Effector memory CD8-positive, alpha-beta T cell (primary cell): ENCODE measurements around the gene PSAT1.

Source experiments
- ATAC-seq: fragments of 150-1000 bp; cut with Tn5 transposase; replicated peaks from 2 replicates; pipeline ENCODE4 v1.10.0; 2021; ENCODE audit warnings: mild to moderate bottlenecking, moderate library complexity
- DNase-seq, 3 experiments: peaks; one replicate each; pipeline ENCODE4 v3.0.0; 2021
- H3K27ac Mint-ChIP-seq, 2 donors: one replicate each; pipeline ENCODE4 v1.8.0; 2022; ENCODE audit warnings: mild to moderate bottlenecking in 2 of 2, mixed read lengths in 2 of 2, moderate library complexity in 2 of 2
- H3K27me3 Mint-ChIP-seq, 2 donors: one replicate each; pipeline ENCODE4 v1.8.0; 2022; ENCODE audit warnings: mixed read lengths in 2 of 2
- H3K36me3 Mint-ChIP-seq: one replicate; pipeline ENCODE4 v1.8.0; 2022; ENCODE audit warnings: mild to moderate bottlenecking, moderate library complexity, mixed read lengths; ENCODE audit not compliant: insufficient read depth
- H3K4me1 Mint-ChIP-seq, 2 donors: one replicate each; pipeline ENCODE4 v1.8.0; 2022; ENCODE audit warnings: low read depth in 2 of 2, mixed read lengths in 2 of 2
- H3K4me3 Mint-ChIP-seq, 2 donors: one replicate each; pipeline ENCODE4 v1.8.0; 2022; ENCODE audit warnings: mild to moderate bottlenecking in 2 of 2, mixed read lengths in 2 of 2, moderate library complexity in 2 of 2
- H3K9me3 Mint-ChIP-seq, 2 donors: one replicate each; pipeline ENCODE4 v1.8.0; 2022; ENCODE audit warnings: mixed read lengths in 2 of 2

Gene PSAT1

DNA sequence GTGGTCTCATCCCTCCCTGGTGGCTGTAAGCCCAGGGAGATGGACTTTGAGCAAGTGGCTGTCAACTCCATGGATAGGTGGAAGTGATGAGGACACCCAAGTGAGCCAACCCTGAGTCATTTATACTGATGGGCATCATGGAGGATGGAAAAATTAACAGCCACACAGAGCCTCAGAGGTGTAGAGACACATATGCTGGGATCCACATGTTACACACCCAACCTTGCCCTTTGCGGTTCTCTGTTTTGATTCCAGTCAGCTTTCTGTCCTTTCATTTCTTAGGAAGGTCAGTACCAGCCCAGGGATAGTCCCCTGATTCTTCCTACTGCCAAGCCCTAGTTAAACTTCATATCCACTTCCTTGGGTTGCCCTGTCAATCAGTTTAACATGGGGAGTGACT lies 51.9 kb downstream of the PSAT1 start:
- H3K9me3 Mint-ChIP-seq: no peaks in the 10 kb centered on the region
- H3K4me1 Mint-ChIP-seq: peaks cover 4 to 7% of the 10 kb centered on the region in 2 donors
- DNase-seq: no peak
- no peak overlapping the region for H3K27ac Mint-ChIP-seq
- no peaks in the 10 kb centered on the region for H3K36me3 Mint-ChIP-seq
- ATAC-seq: no peak
- H3K27me3 Mint-ChIP-seq: peaks cover 14 to 26% of the 10 kb centered on the region in 2 donors
- H3K4me3 Mint-ChIP-seq: no peak overlapping the region

DNA sequence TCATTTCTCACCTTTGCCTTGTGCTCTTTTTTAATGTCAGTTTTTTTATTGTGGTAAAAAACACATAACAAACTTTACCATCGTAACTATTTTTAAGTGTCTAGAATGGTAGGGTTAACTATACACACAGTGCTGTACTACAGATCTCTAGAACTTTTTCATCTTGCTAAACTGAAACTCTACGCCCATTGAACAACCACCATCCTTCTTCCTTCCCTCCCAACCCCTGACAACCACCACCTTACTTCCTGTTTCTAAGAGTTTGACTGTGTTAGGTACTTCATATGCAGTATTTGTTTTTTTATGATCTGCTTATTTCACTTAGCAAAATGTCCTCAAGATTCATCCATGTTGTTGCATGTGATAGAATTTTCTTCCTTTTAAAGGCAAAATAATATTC lies 54.9 kb downstream of the PSAT1 start:
- peaks cover 4 to 7% of the 10 kb centered on the region in 2 donors for H3K4me1 Mint-ChIP-seq
- no peaks in the 10 kb centered on the region for H3K9me3 Mint-ChIP-seq
- no peak for DNase-seq
- H3K27me3 Mint-ChIP-seq: peaks cover 8 to 16% of the 10 kb centered on the region in 2 donors
- no peak overlapping the region for H3K27ac Mint-ChIP-seq
- no peaks in the 10 kb centered on the region for H3K36me3 Mint-ChIP-seq
- ATAC-seq: no peak
- H3K4me3 Mint-ChIP-seq: no peak overlapping the region

DNA sequence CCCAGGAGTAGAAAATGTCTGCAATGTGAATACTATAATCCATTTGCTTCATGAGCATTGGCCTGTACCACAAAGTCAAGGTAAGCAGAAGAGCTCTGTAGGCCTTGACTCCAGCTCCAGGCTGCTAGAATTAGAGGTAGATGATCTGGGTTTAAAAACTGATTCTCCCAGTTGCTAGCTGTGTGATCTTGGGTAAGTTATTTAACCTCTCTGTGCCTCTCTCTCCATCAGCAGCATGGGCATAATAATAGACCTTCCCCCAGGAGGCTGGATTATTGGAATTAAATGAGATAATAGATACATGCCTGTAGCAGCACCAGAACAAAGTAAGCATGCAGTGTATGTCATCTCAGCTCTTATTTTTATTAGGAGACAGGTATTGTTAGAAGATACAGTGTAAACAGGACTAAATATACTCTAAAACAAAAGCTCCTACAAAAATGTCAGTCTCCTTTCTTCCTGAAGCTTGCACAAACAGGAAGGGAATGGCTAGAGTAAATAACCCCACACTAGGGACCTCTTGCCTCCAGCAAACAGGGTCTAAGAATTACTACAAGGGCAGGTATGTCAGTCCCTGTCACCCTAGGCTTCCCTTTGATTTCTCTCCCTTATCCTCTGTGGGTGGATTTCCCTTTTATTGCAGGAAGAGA lies 57.5 kb downstream of the PSAT1 start:
- Mint-ChIP-seq H3K36me3 (no peaks in the 10 kb centered on the region), H3K9me3 (no peaks in the 10 kb centered on the region), H3K27ac (peak overlapping the region in 1 of 2 donors; percentile 55), H3K4me3 (no peak overlapping the region), H3K27me3 (peaks cover 0 to 17% of the 10 kb centered on the region in 2 donors), H3K4me1 (peaks cover 4 to 7% of the 10 kb centered on the region in 2 donors)
- DNase-seq (no peak), ATAC-seq (no peak)

DNA sequence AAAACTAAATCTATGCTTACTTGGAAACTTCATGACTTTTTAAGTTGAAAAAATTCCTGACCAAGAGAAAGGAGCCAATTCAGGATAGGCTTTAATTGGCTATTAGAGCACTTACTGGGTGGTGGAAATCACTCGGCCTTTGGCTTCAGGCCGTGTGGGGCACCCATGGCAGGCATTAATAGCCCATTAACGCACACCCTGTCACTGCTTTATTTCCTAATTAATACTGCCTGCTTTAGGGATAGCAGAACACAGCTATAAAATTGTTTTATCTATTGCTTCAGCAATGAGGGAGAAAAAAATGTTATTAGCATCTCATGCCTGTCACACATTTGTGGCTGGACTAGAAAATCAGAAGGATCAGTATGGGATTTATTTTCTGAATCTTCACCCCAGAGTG lies 58.1 kb downstream of the PSAT1 start:
- no peaks in the 10 kb centered on the region for H3K36me3 Mint-ChIP-seq
- no peak overlapping the region for H3K27ac Mint-ChIP-seq
- H3K4me1 Mint-ChIP-seq: peaks cover 4 to 7% of the 10 kb centered on the region in 2 donors
- H3K27me3 Mint-ChIP-seq: peaks cover 0 to 22% of the 10 kb centered on the region in 2 donors
- no peak overlapping the region for H3K4me3 Mint-ChIP-seq
- ATAC-seq: no peak
- H3K9me3 Mint-ChIP-seq: no peaks in the 10 kb centered on the region
- DNase-seq: no peak

DNA sequence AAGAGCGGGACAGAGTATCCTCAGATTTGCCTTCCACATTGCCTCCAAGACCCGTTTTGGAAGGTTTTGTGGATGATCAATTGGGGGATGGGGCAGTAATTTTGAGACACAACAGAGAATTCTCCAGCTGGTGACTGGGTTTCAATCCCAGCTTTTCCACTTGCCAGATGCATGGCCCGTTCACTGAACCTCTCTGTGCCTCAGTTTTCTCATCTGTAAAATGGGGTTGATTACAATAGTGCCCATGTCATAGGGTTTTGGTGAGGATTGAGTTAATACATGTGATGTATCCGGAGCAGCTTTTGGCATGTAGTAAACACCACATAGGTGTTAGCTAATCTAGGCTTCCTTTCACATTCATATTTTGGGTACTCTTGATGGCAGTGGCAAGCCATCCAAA lies 59.7 kb downstream of the PSAT1 start:
- Mint-ChIP-seq H3K27ac (no peak overlapping the region), H3K36me3 (no peaks in the 10 kb centered on the region), H3K4me3 (no peak overlapping the region), H3K9me3 (no peaks in the 10 kb centered on the region), H3K4me1 (peaks cover 4 to 7% of the 10 kb centered on the region in 2 donors), H3K27me3 (peaks cover 0 to 24% of the 10 kb centered on the region in 2 donors)
- DNase-seq (no peak), ATAC-seq (no peak)

DNA sequence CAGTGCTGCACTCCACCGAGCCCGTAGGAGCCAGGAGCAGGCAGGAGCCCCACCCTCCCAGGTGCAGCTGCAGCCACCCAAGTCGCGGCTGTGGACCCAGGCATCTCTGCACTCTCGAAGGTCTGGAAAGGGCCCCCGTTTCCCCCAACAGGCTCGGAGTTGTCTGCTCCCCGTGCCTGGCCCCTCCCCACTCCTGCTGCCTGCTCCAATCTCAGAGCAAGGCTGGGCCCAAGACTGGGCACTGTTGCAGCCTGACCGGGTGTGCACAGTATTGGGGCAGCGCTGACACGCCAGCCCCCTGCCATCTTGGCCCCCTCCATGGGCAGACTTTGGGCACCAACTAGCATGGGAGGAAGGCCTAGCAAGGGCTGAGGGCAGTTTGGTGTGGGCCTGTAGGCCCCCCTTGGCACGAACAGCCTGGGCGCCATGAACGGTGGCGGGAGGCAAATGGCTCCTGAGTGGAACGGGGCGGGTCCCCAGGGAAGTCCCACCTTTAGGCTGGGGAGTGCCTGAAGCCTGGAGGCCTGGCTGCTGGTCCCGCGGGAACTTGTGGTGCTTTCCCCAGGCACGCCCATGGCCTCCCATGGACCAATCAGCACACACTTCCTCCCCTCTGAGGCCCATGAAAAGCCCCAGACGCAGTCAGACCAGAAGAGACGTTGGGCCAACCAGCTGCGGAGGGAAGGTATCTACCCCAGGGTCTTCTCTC lies 60.4 kb downstream of the PSAT1 start:
- no peaks in the 10 kb centered on the region for H3K36me3 Mint-ChIP-seq
- H3K27ac Mint-ChIP-seq: no peak overlapping the region
- no peak overlapping the region for H3K4me3 Mint-ChIP-seq
- DNase-seq (no peak), ATAC-seq (no peak)
- no peaks in the 10 kb centered on the region for H3K4me1 Mint-ChIP-seq
- H3K27me3 Mint-ChIP-seq: peaks cover 0 to 24% of the 10 kb centered on the region in 2 donors
- no peaks in the 10 kb centered on the region for H3K9me3 Mint-ChIP-seq

DNA sequence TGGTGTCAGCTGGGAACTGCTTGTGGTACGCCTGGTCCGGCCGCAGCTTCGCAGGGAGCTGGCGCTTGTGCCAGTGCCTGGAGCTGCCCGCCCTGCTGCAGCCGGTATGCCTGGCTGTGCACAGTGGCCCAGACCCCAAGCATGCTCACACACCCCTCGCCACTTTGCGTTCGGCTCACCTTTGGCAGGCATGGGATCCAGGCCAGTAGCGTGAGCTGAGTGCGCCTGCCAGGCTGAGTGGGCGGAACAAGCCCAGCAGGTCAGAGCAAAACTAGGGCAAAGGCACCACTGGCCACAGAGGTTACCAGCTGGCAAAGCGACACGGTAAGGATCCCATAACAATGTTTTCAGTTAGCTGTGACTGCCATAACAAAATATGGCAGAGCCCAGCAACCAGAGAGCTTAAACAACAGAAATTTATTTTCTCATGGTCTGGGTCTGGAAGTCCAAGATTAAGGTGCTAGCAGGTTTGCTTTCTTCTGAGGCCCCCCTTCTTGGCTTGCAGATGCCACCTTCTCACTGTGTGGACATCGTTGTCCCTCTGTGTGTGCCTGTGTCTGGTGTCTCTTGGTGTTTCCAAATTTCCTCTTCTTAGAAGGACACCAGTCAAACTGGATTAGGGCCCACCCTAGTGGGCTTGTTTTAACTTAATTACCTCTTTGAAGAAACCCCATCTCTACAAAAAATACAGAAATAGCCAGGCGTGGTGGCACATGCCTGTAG lies 61.6 kb downstream of the PSAT1 start:
- peaks cover 0 to 24% of the 10 kb centered on the region in 2 donors for H3K27me3 Mint-ChIP-seq
- no peak overlapping the region for H3K27ac Mint-ChIP-seq
- no peaks in the 10 kb centered on the region for H3K9me3 Mint-ChIP-seq
- no peak overlapping the region for H3K4me3 Mint-ChIP-seq
- H3K4me1 Mint-ChIP-seq: no peaks in the 10 kb centered on the region
- no peak for DNase-seq
- ATAC-seq: no peak
- H3K36me3 Mint-ChIP-seq: no peaks in the 10 kb centered on the region

DNA sequence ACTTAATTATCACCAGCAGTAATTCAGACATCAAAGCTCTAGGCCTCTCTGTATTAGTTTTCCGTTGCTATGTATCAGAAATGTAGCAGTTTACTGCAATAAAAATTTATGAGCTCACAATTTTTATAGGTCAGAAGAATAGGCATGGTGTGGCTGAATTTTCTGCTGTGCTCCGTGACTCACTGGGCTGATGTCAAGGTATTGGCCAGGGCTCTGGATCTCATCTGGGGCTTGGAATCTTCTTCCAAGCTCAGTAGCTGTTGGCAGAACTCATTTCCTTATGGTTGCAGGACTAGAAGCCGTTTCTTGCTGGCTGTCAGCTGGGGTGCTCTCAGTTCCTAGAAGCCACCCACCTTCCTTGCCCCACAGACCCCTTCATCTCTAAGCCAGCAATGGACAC lies 66.3 kb downstream of the PSAT1 start:
- Mint-ChIP-seq H3K27ac (no peak overlapping the region), H3K36me3 (no peaks in the 10 kb centered on the region), H3K4me3 (no peak overlapping the region), H3K9me3 (no peaks in the 10 kb centered on the region), H3K27me3 (peaks cover 0 to 16% of the 10 kb centered on the region in 2 donors), H3K4me1 (no peaks in the 10 kb centered on the region)
- ATAC-seq: no peak
- DNase-seq: no peak

DNA sequence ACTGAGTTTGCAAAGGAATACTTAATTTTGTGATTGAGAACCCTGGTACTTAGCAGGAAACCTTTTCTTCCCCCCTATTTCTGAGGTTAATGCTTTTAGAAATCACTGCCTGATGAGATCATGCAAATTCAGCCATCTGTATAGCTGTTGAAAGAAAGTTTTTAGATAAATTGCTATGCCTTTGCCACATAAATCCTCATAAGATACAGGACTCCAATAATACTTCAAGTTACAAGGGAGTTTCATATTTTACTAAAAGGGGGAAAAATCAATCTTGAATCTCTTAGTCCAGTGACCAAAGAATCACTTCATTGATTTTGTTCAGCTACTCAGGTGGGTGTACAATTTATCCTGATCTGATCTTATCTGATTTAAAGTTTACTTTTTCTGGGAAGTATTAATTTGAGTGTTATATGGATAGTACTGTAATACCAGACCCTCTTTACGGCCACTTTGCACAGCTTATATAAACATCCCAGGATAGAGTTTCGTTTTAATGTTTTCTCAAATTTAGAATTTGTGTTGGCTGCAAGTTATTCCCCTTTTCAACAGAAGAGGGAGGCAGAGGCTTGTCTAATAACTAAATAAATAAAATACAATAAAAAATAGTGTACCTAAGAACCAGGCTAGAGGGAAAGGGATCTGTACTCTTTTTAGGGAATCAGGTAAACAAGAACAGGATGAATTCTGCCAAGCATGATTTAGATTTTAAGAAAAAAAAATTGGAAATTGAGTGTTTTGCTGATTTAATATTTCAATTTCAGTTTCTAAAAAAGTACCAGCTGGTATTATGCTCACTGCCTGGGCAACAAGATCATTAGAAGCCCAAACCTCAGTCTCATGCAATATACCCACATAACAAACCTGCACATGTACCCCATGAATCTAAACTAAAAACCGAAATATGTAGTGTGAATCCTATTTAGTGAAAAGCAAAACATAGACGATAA lies 69.1 kb downstream of the PSAT1 start:
- no peaks in the 10 kb centered on the region for H3K4me1 Mint-ChIP-seq
- no peaks in the 10 kb centered on the region for H3K36me3 Mint-ChIP-seq
- no peak overlapping the region for H3K27ac Mint-ChIP-seq
- H3K9me3 Mint-ChIP-seq: no peaks in the 10 kb centered on the region
- H3K27me3 Mint-ChIP-seq: peaks cover 15 to 29% of the 10 kb centered on the region in 2 donors
- no peak for DNase-seq
- ATAC-seq: no peak
- no peak overlapping the region for H3K4me3 Mint-ChIP-seq

DNA sequence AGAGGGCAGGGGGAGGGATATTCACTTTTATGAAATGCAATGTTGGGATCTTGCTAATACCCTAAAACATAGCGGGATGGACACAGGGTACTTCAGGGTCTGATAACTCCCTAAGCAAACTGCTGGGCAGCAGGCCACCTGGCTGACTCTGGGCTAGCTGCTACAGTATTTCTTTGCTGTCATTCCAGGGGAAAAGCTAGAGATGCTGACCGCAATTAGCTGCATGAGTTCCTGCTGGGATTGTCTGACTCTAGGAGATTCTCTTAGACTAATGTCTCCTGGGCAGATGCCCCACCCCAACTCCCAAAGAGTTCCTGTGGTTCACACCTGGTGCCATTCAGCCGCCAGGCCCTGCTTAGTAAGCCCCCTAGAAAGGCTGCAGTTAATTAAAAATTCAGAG lies 69.9 kb downstream of the PSAT1 start:
- no peaks in the 10 kb centered on the region for H3K36me3 Mint-ChIP-seq

DNA sequence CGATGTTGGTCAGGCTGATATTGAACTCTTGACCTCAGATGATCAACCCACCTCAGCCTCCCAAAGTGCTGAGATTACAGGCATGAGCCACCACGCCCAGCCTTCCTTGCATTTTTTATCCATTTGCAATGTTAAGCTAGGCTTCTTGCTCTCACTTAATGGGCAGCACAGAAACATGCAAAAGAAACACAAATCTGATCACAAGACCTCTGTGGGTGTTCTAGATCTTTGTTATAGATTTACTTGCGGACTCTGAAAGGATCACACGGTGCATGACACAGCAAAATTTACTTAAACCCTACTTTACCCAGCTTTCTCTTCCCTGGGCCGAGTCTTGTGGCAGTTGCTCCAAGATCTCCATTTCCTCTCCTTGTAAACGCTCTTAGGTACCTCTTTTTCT lies 71.3 kb downstream of the PSAT1 start:
- Mint-ChIP-seq H3K4me1 (no peaks in the 10 kb centered on the region), H3K4me3 (no peak overlapping the region), H3K36me3 (no peaks in the 10 kb centered on the region), H3K27ac (no peak overlapping the region), H3K9me3 (no peaks in the 10 kb centered on the region), H3K27me3 (peaks cover 26 to 52% of the 10 kb centered on the region in 2 donors)
- no peak for ATAC-seq
- no peak for DNase-seq

More for the DNA sequence above, 69.9 kb downstream of the PSAT1 start:
- no peak overlapping the region for H3K4me3 Mint-ChIP-seq
- no peak for DNase-seq
- H3K4me1 Mint-ChIP-seq: no peaks in the 10 kb centered on the region
- H3K27me3 Mint-ChIP-seq: peaks cover 17 to 37% of the 10 kb centered on the region in 2 donors
- no peak overlapping the region for H3K27ac Mint-ChIP-seq
- no peak for ATAC-seq
- no peaks in the 10 kb centered on the region for H3K9me3 Mint-ChIP-seq

DNA sequence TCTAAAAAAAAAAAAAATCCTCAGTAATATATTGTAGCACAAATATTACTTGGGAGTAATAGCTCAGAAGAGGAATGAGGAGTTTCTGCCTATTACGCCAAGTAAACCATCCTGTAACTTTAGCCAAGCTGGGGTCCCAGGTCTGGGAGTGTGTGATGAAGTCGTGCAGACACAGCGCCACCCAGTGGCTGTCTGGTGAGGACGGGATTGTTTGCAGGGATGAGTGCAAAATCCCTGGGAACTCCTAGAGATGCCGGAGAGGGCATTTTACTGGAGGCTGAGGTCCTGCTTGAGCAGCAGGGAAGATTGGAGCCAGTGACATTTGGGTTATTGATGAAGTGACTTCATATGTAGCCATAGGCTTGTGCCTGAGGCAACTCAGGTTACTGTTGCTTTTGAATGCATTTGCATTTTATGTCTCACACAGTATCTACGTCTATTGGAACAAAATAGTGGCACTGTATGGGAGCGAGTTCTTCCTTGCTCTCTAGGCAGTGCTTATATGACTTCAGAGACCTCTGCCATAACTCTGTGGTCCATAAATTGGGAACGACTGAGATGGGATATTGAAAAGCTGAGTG lies 72.8 kb downstream of the PSAT1 start:
- DNase-seq: peak; percentile 13 to 31 (median 29)
- no peaks in the 10 kb centered on the region for H3K36me3 Mint-ChIP-seq

DNA sequence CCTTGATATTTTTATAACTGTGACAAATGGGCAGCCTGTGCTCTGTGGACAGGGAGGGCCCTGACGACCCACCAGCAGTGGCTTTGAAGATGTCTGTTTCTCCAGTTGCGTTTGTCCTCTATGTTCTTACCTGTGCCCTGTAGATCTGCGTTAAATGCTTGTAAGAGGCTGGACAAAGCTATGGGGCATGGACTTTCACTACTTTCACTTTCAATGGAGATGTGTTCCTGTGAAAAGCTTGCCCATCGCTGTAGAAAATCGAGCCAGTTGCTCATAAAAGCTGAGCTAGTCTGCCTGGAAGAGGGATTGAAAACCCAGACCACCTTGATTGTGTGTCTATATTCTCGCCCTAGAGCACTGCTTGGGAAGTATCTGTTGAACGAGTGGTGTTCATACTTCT lies 74.1 kb downstream of the PSAT1 start:
- H3K27ac Mint-ChIP-seq: no peak overlapping the region
- peaks cover 43 to 67% of the 10 kb centered on the region in 2 donors for H3K27me3 Mint-ChIP-seq
- H3K4me3 Mint-ChIP-seq: no peak overlapping the region
- H3K4me1 Mint-ChIP-seq: no peaks in the 10 kb centered on the region
- no peaks in the 10 kb centered on the region for H3K36me3 Mint-ChIP-seq
- ATAC-seq (no peak), DNase-seq (no peak)
- H3K9me3 Mint-ChIP-seq: no peaks in the 10 kb centered on the region

More for the DNA sequence above, 72.8 kb downstream of the PSAT1 start:
- Mint-ChIP-seq H3K4me3 (no peak overlapping the region), H3K4me1 (no peaks in the 10 kb centered on the region), H3K27me3 (peaks cover 41 to 64% of the 10 kb centered on the region in 2 donors), H3K9me3 (no peaks in the 10 kb centered on the region), H3K27ac (no peak overlapping the region)
- no peak for ATAC-seq
